Right renal cortex interstitium (tissue), 3 donors: ENCODE data around the gene EMP2. TPM values are rescaled to one million over a fixed set of nuclear protein-coding genes. Genes with fewer than 3 reads are reported as not detected.

Experiments used
- DNase-seq, 3 donors: peaks; one replicate each; pipeline ENCODE4 v3.0.0-alpha.2; 2013; ENCODE audit warnings: low read depth in 3 of 3, low spot score in 2 of 3
- polyA plus RNA-seq, 3 donors: library from polyadenylated mRNA; unstranded; fragments of 120-200 nt; gene quantifications; one replicate each; pipeline ENCODE4 v1.2.1, GENCODE V29; 2013; ENCODE audit not compliant: insufficient read length in 3 of 3

The EMP2 gene
- polyA plus RNA-seq, 3 donors = 18.5 to 26.0 (median 24.2) TPM

DNA sequence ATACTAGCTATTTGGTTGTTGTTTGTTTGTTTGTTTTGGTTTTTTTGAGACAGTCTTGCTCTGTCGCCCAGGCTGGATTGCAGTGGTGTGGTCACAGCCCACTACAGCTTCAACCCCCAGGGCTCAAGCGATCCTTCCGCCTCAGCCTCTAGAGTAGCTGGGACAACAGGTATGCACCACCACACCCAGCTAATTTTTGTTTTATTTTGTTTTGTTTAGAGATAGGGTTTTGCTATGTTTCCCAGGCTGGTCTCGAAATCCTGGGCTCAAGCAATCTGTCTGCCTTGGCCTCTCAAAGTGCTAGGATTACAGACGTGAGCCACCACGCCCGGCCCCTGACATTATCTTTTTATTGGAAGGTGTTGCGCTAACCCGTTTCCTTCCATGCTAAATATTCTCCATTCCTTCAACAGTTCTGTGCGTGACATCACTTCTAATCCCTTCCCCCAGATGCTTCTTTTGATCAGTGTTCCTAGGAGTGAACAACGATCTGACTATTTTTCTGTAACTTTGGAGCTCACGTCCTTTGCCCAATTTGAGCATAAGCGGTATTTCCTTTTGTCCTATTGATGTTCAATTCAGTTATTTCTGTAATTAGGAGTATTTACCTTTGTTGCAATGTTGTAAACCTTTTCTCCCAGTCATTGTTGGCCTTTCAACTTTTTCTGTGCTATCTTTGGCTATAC, 30.2 kb upstream of the EMP2 start:
- DNase-seq = no peak

DNA sequence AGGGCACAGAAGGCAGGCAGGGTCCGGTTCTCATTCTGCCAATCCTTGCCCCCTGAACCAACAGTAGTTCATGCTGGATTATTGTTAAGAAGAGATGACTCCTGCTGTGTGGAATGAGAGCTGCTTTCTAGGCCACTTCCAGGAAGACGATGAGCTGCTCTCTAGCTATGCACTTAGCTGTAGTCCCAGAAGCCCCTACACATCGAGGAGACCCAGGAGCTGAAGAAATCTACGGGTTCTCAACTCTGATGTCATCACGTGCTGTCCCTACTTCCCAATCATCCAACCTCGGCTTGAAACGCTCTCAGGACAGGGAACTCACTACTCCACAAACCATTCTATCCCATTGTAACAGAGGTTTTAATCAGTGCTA, 29.0 kb upstream of the EMP2 start:
- no peak for DNase-seq

DNA sequence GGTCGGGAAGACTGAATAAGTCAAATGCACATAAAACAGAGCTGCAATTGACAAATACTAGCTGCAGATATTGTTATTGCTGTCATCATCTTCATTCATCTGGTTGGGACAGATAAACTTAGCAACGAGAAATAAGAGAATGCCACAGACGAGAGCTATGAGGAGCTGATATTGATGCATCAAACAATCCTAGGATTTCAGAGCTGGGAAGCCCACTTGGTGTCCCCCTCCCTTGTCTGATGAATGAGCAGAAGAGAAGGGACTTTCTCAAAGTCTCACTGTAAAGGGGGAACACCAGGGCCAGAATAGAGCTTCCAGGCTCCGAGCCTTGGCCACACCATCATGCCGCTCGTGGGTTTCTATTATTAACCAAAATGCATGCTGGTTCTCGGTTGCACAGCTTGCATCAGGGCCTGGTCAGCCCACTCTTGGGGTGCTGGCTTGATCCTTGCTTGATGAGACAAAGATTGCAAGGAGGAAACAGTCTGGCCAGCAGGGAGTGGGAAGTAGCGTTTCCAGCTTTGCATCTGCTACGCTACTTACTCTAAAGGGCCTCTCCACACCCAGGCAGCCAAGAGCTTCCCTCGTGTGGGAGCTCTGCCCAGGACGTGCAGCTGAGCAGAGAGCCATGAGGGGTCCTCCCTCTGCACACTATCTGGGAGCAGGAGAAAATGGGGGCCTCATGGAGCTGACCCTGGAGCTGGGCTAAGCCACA, 28.4 kb upstream of the EMP2 start:
- DNase-seq = no peak

DNA sequence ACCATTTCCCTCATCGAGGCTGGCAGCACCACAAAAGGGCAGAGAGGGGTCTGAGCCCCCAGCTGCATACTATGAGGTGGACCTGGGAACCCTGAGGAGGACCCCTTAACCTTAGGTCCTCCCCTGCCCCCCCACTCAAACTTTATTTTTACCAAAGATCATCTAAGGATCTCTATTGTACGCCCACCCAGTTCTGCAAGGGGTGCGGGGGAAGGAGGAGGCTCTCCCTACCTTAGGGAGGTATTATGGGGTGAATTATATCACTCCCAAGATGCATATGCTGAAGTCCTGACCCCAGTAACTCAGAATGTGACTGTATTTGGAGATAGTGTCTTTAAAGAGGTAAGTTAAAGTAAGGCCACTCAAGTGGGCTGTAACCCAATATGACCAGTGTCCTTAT, 26.8 kb upstream of the EMP2 start:
- DNase-seq = no peak

DNA sequence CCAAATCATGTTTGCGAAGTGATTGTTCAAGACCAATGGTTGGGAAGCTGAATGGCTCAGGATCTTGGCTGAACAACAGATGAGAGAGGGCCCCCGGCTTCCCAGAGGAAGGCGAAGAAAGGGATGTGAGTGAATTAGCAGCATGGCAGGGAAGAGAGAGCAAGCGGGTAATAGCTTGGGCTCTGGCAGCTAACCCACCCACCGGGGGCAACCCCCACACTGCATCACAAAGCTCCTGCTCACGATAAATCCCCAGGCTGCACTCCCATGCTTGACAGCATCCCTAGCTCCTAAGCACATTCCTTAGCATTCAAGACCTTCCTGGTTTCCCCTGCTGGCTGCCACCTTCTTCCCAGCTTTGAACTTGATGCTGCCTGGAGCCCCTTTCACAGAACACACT, 26.2 kb upstream of the EMP2 start:
- DNase-seq = no peak

DNA sequence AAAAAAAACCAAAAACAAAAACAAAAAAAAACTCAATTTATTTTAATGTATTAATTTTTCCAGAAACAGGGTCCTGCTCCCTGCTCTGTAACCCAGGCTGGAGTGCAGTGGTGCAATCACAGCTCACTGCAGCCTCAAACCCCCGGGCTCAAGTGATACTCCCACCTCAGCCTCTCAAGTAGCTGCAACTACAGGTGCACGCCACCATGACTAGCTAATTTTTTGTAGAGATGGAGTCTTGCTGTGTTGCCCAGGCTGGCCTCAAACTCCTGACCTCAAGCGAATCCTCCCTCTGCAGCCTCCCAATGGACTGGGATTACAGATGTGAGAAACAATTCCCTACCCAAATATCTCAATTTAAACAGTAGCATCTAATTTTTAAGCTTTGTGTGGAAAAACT, 25.2 kb upstream of the EMP2 start:
- no peak for DNase-seq

DNA sequence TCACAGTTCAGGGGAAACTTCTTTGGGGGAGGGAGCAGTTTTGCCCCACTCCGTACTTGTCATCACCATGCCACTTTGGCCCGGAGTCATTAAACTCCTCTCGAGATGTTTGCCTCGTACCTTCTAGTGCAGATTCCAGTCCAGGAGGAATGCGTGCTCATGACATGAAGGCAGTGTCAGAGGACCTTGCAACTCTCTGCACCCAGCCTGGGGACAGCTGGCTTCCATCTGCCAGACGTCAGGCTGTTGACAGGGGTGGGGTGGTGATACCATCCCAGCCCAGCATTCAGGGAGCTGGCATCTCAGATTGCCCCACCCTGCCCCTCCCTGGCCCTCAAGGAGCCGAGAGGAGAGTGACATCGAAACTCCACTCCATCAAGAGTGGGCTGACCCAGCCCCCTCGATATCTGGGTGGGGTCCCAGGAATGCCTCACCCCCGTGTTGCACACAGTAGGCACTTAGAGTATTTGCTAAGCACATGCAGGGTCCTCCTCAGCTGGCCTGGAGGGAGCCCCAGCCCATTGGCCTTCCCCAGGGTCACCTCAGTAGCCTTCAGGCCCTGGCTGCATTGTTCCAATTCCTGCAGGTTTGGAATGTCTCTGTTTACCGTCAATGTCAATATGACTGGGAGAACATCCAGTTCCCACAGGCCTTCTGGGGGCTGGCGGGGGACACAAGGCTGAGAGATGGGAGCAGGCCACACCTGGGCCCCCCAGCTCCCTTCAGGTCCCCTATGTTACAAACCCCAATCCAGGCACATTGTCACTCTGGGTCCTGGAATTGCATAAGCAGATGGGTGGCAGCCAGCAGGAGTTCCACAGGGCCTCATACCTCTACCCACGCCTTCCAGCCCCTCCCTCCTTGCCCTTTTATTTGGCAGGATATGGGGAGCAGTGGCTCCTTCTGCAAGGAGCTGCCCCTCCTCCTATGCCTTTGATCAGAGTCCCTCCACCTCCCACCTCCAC, 21.3 kb upstream of the EMP2 start:
- no peak for DNase-seq

DNA sequence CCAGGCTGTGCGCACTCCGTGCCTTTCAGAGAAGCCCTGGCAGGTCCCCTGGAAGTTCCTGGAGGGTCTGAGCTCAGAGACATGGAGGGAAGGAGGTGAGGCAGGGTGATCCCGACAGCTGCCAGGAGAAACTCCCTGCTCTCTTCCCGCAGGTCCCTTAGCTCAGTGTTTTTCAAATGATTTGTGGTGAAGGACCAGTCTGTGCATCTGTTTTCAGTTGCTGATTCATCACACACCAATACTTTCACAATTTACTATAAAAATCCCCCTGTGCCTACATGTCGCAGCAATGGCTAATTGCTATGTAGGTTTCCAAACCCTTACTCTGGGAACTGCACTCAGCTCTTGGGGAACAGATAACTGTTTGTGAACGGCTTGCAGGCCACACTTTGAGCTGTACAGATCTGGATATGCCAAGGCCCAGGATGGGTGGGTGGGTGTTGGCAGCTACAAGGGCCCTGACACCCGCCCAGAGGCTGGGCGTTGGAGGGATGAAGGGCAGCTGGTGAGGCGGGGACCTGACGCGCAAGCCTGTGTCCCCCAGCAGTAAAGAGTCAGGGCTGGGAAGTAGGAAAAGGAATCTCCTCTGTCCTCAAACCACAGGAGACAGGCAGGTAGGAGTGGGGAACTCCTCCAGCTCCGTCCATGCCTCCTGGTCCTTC, 20.5 kb upstream of the EMP2 start:
- DNase-seq = no peak

DNA sequence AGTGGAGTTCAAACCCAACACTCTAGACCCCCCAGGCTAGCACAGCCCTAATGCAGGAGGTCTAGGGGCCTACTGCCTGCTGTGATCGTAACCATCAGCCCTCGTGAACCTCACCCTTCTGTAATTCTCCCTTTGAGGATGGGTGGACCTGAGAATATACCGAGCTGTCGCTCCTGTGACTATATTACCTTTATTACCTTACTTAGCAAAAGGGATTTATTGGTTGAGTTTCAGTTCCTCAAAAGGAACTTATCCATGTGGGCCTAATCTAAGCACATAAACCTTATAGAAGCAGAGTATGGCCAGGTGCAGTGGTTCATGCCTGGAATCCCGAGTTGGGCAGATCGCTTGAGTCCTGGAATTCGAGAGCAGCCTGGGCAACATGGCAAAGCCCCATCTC, 19.2 kb upstream of the EMP2 start:
- no peak for DNase-seq

DNA sequence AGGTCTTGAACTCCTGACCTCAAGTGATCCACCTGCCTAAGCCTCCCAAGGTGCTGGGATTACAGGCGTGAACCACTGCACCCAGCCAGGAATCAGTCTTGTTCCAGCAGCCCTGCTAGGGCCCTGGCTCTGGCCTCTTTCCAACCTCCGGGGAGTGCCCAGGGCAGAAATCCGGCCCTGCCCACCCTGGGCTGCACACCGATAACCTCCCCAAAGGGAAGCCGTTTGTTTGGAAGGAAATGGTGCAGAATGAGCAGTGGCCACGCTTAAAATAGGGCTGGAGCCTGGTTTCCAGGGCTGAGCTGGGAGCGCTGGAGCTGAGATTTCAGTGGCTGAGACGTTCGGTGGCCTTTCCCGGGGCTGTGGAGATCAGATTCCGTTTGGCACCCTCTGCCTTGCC, 17.8 kb upstream of the EMP2 start:
- no peak for DNase-seq

DNA sequence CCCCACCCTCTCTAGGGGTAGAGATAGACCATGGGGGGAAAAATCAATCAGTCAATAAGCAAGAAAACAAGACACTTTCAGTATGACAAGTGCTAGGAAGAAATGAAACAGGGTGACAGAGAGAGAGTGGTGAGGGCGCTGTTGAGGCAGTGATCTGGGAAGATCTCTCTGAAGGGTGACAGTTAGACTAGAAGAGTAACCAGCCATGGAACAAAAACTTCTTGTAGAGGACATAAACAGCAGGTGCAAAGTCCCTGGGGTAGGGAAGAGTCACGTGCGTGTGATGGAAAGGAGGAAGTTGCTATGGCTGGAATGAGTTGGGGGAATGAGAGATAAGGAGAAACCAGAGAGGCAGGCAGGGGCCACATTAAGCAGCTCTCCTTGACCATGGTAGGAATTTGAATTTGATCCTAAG, 16.8 kb upstream of the EMP2 start:
- no peak for DNase-seq

DNA sequence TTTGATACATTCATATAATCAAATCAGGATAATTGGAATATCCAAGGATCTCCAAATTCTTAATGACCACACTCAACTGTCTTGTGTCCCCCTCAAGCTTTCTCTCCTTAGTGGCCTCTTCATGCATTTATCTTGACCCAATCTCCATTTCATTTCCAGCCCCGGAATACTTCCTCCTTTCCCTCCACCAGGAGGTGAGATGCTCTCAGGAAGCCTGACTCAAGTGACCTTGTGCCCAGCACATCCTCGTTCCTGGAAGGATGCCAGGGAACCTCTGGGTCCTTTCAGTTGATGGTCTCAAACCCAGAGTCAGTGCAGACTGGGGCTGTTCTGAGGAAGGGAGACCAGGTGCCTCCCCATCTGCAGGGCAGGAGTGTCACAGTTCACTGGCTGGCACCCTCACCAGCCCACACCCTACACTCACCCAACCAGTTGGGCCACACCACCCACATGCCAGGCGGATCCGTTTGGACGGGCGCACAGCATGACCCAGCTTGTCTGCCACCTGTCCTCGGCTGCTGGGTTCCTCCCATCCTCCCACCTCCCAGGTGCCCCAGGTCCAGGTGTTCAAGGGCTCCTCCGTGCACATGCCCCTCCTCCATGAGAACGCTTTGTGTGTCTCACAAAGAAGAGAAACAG, 14.0 kb upstream of the EMP2 start:
- no peak for DNase-seq

DNA sequence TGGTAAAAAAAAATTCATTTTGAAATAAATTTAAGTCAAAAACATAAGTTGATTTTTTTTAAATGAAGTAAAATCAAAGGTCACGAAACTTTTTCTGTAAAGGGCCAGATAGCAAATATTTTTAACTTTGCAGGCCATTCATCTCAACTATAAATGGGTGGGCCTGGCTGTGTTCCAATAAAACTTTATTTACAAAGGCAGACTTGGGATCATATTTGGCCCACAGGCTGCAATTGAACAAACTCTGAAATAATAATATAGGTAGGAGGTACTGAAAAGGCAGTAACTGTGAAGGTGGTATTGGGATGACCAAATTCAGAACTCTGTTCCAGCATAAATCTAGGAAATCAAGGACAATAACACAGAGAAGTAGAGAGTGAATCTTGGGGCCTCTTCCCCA, 12.2 kb upstream of the EMP2 start:
- no peak for DNase-seq

DNA sequence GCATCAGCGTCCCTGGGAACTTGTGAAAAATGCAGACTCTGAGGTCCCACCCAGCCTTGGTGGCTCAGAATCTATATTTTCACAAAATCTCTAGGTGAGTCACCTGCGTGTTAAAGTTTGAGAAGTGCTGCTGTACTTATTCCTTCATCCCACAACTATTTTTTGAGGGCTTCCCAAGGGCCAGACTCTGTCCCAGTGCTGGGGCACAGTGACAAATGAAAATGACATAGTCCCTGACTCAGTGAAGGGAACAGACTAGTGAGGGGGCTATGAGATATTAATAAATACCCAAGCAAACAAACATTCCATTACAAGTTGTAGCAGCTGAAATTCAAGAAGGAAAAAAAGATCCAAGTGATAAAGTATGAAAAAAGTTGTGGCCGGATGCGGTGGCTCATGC, 9.9 kb upstream of the EMP2 start:
- no peak for DNase-seq

DNA sequence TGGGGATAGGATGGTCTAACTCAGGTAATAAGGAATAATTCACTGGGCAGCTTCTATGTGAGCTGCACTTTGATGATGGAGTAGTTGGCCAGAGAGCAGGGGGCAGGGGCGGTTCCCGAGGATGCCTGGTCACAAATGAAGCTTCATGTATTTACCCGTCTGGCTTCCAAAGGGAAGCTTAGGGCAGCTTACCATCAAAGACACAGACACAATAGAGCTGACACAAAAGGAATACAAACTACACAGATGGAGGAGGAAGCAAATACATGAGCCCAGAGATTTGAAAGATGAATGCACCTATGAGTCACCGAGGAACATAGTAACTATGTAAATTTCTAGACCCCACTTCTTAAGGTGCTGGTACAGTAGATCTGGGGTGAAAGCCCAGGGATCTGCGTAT, 8.7 kb upstream of the EMP2 start:
- DNase-seq = no peak

DNA sequence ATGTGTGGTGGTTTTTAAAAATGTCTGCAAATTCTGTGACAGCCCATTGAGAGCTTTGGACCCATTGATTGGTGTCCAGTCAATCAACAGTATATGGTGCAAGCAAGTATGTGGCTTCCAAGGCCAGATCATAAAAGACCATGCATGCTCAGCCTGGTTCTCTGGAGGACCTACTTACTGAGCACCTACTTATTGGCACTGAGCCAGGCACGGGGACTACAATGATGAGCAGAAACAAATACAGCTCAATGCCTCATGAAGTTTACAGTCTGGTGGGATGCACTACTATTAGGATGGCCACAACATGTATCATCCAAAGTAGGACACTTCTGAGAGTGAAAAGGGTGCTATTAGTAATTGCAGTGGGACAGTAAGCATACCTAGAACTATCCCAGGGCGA, 7.2 kb upstream of the EMP2 start:
- no peak for DNase-seq

DNA sequence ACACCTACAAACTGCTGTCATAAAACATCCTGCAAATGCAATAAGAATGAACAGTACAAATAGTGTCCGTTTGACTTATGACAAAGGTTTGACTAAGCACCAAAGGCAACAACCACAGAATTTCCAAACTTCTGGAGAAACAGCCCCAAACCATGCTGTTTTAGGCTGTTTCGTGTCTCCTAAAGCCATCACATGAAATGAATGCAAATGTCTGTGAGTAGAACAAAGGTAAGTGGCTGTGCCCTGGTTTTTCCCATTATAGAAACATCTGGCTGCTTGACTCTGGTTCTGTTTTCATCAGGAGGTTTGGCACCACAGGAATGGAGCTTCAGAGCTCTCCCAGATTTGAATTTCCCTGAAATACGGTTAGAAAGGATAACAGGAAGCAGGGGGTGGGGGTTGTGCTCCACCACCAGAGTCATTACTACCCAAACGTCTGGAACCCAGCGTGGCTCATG, 4.6 kb upstream of the EMP2 start:
- DNase-seq = no peak

DNA sequence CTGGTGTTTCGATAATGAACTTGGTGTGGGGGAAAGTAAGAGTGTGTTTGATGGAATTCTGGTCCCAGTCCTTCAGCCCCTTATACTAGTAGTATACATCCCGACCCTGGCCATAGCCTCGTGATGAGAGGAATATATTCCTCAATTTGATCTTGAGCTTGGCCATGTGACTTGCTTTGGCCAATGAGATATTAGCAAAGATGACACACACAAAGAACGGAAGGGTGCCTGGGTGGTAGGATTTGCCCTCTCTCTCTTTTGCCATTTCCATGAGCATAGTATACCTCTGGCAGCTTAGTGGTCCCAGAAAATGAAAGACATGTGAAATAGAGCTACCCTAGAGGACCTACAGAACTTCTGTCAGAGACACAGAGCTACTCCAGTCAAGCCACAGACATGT, 2.9 kb upstream of the EMP2 start:
- DNase-seq = no peak

DNA sequence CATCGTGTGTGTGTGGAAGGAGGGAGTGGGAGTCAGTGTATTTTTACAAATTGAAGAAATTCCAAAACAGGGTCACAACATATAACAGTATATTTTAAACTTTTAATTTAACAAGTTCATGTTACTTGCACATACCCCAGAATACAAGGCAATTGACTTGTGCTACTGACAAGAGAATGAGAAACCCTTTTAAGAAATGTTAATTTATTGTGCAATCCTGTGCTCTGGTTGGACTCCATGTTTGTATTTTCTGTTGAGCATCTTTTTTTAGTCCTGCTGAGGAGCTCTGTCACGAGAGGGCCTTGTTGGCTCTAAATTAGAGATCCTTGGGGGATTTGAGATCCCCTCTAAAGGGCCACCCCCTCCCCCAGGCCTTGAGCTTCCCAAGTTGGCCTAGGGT, 1.1 kb upstream of the EMP2 start:
- no peak for DNase-seq

DNA sequence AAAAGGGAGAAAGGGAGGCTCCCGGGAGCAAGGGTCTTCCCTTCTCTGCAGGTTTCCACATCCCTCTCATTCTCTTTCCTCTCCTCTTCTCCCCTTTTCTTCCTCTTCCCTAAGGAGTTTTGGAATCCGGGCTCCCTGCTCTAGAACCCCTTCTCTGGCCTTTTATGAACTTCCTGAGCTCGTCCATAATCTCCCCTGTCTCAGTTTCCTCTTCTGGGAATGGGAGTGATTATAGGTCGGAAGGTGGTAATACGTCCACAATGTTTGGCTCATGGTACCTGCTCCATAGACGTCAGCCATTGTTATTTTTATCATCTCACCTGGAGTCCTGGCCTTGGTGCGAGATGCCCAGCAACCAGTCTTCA, 467 bp upstream of the EMP2 start:
- no peak for DNase-seq

DNA sequence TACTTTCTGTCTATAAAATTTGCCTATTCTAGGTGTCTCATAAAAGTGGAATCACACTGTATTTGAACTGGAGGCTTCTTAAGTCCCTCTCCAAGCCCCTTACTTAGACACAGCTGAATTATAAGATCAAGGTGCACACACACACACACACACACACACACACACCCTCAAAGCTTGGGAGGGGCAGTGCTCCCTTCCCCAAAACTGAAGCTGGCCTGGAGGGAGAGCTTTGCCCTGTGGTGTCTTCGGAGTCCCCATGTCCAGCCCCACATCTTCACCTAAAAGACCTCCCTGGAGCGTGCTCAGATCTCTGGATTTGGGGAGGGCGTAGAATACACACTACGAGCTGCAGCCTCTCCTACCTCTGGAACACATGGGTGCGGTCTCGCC, 828 bp downstream of the EMP2 start:
- no peak for DNase-seq
